Osteoblast (primary cell): Measurements from ENCODE around the gene IFT22. TPM values are rescaled to one million over a fixed set of nuclear protein-coding genes. Genes with fewer than 3 reads are reported as not detected.

Experiments used
- DNase-seq: peaks from one replicate; pipeline ENCODE4 v3.0.0; 2011; ENCODE audit warnings: low spot score, mixed read lengths; ENCODE audit not compliant: insufficient read length; ENCODE audit errors: missing footprints
- H2AFZ ChIP-seq: 2 replicates; pipeline ENCODE4 v1.6.0; 2011; ENCODE audit warnings: mild to moderate bottlenecking, low read length
- H3K27ac ChIP-seq: 2 replicates; pipeline ENCODE4 v1.5.1; 2011; ENCODE audit warnings: mild to moderate bottlenecking, low read depth, low read length, moderate library complexity
- H3K27me3 ChIP-seq: 2 replicates; pipeline ENCODE4 v1.6.0; 2012; ENCODE audit warnings: mild to moderate bottlenecking, control low read depth, inconsistent platforms, low read length, moderate library complexity; ENCODE audit not compliant: insufficient read depth
- H3K36me3 ChIP-seq: 2 replicates; pipeline ENCODE4 v1.5.1; 2011; ENCODE audit warnings: mild to moderate bottlenecking, low read length, control low read depth, moderate library complexity; ENCODE audit not compliant: insufficient read depth
- H3K4me1 ChIP-seq: 2 replicates; pipeline ENCODE4 v1.5.1; 2011; ENCODE audit warnings: mild to moderate bottlenecking, low read length, control low read depth, moderate library complexity; ENCODE audit not compliant: insufficient read depth
- H3K4me2 ChIP-seq: 2 replicates; pipeline ENCODE4 v1.6.0; 2011; ENCODE audit warnings: mild to moderate bottlenecking, low read length; ENCODE audit not compliant: insufficient read depth
- H3K4me3 ChIP-seq: fragments of 200-600 bp; sonication (generic); 3 replicates; pipeline ENCODE4 v1.5.1; 2012; ENCODE audit warnings: mild to moderate bottlenecking, low read length, inconsistent platforms; ENCODE audit not compliant: insufficient read depth
- H3K79me2 ChIP-seq: 2 replicates; pipeline ENCODE4 v1.6.0; 2012; ENCODE audit warnings: mild to moderate bottlenecking, low read length, control low read depth, inconsistent platforms; ENCODE audit not compliant: insufficient read depth
- H3K9me3 ChIP-seq: 2 replicates; pipeline ENCODE4 v1.5.1; 2011; ENCODE audit warnings: low read depth, low read length, control low read depth
- H4K20me1 ChIP-seq: 2 replicates; pipeline ENCODE4 v1.6.0; 2012; ENCODE audit warnings: mild to moderate bottlenecking, low read length, control low read depth; ENCODE audit not compliant: insufficient read depth
- total RNA-seq: library from RNA; depleted of rRNA; stranded (reverse); fragments of >200 nt; gene quantifications from 2 replicates; pipeline ENCODE4 v1.2.3, GENCODE V29; 2012
- TF ChIP-seq, protein P1 (sequence below): IDR thresholded peaks from 2 replicates; pipeline ENCODE4 v1.5.1; 2011; ENCODE audit warnings: mild to moderate bottlenecking, low read depth, low read length, moderate library complexity; ENCODE audit errors: extremely low read depth

The IFT22 gene
- total RNA-seq, 1 donor: 35.8 TPM

DNA sequence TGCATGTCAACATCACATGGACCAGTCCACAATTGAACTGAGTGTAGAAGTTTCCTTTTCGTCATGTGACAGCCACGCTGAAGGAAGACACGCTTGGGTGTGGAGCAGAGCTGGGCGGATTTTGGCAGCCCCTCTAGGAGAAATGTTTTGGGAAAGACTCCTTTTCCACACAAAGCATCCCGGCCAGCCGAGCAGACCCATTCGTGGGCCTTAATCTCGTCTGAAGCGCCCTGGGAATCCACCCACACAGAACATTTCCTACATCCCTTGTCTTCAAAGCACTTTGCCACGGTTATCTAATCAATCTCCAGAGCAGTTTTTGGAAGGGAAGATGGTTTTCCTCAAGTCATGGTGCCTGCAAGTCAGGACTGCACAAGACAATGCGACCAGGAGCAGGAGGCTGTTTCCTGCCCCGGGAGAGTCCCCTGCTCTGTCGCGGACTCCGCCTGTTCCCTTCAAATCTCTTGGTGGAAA lies 8.4 kb upstream of the IFT22 start:
- Histone ChIP-seq H3K9me3 (no peaks in the 10 kb centered on the region), H4K20me1 (no peaks in the 10 kb centered on the region), H3K27ac (no peak overlapping the region), H3K4me3 (no peak overlapping the region), H3K36me3 (no peaks in the 10 kb centered on the region), H3K4me1 (no peaks in the 10 kb centered on the region), H3K79me2 (no peaks in the 10 kb centered on the region), H2AFZ (no peak overlapping the region), H3K27me3 (peaks cover 4% of the 10 kb centered on the region), H3K4me2 (no peak overlapping the region)
- DNase-seq: no peak
- TF ChIP-seq, protein P1, sequence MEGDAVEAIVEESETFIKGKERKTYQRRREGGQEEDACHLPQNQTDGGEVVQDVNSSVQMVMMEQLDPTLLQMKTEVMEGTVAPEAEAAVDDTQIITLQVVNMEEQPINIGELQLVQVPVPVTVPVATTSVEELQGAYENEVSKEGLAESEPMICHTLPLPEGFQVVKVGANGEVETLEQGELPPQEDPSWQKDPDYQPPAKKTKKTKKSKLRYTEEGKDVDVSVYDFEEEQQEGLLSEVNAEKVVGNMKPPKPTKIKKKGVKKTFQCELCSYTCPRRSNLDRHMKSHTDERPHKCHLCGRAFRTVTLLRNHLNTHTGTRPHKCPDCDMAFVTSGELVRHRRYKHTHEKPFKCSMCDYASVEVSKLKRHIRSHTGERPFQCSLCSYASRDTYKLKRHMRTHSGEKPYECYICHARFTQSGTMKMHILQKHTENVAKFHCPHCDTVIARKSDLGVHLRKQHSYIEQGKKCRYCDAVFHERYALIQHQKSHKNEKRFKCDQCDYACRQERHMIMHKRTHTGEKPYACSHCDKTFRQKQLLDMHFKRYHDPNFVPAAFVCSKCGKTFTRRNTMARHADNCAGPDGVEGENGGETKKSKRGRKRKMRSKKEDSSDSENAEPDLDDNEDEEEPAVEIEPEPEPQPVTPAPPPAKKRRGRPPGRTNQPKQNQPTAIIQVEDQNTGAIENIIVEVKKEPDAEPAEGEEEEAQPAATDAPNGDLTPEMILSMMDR: no peak

DNA sequence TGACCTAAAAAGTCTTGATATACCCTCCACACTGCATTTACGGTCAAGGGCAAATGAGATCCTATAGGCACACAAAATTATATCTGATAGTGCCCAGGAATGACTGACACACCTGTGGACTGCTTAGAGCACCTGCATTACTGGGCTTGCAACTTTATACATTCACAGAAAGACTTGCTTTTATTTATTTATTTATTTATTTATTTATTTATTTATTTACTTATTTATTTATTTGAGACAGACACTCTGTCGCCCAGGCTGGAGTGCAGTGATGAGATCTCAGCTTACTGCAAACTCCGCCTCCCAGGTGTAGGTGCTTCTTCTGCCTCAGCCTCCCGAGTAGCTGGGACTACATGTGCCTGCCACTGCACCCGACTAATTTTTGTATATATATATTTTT lies 6.5 kb upstream of the IFT22 start:
- Histone ChIP-seq H3K79me2 (no peaks in the 10 kb centered on the region), H2AFZ (no peak overlapping the region), H3K36me3 (no peaks in the 10 kb centered on the region), H3K27me3 (peaks cover 4% of the 10 kb centered on the region), H4K20me1 (no peaks in the 10 kb centered on the region), H3K9me3 (no peaks in the 10 kb centered on the region), H3K4me3 (no peak overlapping the region), H3K4me2 (no peak overlapping the region), H3K27ac (no peak overlapping the region), H3K4me1 (no peaks in the 10 kb centered on the region)
- TF ChIP-seq, protein P1: no peak
- DNase-seq: no peak

DNA sequence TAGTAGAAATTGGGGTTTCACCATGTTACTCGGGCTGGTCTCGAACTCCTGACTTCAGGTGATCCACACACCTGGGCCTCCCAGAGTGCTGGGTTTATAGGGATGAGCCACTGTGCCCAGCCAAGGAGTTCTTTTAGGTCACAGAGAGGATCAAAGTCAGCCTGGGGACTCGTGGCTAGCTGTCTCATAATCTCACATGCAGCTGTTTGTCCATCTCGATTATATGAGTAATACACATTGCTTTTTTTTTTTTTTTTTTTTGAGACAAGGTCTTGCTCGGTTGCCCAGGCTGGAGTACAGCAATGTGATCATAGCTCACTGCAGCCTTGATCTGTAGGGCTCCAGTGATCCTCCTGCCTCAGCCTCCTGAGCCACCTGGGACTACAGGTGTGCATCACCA lies 2.2 kb downstream of the IFT22 start:
- Histone ChIP-seq H3K36me3 (peaks cover 15% of the 10 kb centered on the region), H3K27ac (no peak overlapping the region), H2AFZ (no peak overlapping the region), H3K27me3 (no peaks in the 10 kb centered on the region), H3K4me3 (no peak overlapping the region), H3K79me2 (peaks cover 10% of the 10 kb centered on the region), H3K4me2 (no peak overlapping the region), H3K4me1 (peaks cover 11% of the 10 kb centered on the region), H4K20me1 (no peaks in the 10 kb centered on the region), H3K9me3 (no peaks in the 10 kb centered on the region)
- TF ChIP-seq, protein P1: no peak
- no peak for DNase-seq

DNA sequence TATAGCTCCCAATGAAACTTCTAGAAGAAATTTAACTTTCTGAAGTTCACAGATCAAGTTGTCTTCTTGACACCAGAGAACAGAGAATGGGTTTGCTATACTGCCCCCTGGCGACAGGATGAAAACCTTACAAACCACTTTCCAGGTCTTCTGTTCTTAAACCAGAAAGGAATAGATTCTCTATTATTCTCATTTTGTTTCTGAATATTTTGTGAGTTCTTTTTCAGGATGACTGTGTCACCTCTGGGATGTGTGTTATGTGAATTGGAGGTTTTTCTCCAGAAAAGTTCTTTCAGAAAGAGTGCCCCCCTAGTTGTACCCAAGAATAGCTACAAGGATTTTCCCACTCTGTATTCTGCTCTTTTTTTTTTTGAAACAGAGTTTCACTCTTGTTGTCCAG lies 6.3 kb downstream of the IFT22 start:
- Histone ChIP-seq H3K27me3 (no peaks in the 10 kb centered on the region), H3K36me3 (peaks cover 16% of the 10 kb centered on the region), H3K4me3 (no peak overlapping the region), H3K9me3 (peaks cover 1% of the 10 kb centered on the region), H3K4me1 (no peaks in the 10 kb centered on the region), H4K20me1 (no peaks in the 10 kb centered on the region), H3K79me2 (no peaks in the 10 kb centered on the region), H2AFZ (no peak overlapping the region), H3K27ac (no peak overlapping the region), H3K4me2 (no peak overlapping the region)
- DNase-seq: peak; percentile 84
- TF ChIP-seq, protein P1: peak; percentile 66
